ENCODE measurements around the gene NYAP2. TPM values are rescaled to one million over a fixed set of nuclear protein-coding genes. Genes with fewer than 3 reads are reported as not detected.

The NYAP2 gene
- total and polyA plus RNA-seq, 2 of the 4 experiments (the other 2 are of a cell fraction) = not detected

DNA sequence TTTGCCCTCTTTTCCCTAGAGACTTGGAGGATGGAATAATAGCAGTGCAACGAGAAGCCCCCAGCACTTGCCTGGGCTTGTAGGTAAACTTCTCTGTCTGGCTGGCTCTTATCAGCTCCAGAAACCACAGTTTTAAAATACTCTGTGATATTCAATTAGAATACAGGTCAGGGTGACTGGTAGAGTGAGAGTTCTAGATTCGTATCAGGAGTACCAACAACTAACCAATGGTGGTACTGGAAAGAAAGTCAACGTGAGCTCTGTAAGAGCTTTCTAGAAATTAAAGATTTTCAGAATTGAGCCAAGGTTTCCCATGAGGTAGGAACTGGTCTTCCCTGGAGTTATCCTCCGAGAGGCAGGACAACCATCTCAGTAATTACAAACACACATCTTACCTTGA, 216.9 kb downstream of the NYAP2 start:
- Histone ChIP-seq H3K79me1 (ENCODE audit: low read depth in 1 of 2, low read length in 2 of 2) (no peaks in the 10 kb centered on the region), H3K27me3 (ENCODE audit: control insufficient read depth, insufficient read depth, low read length) (no peaks in the 10 kb centered on the region; the same call in 1 of the 2 replicates), H3K4me2 (ENCODE audit: low read depth, low read length) (no peak overlapping the region), H2BK20ac (ENCODE audit: low read depth, low read length) (no peak overlapping the region), H3K4me1 (ENCODE audit: control insufficient read depth, insufficient read depth, low read length) (no peaks in the 10 kb centered on the region), H3K9me1 (ENCODE audit: insufficient read depth, low read length) (no peaks in the 10 kb centered on the region), H3K56ac (ENCODE audit: extremely low read depth, insufficient read depth, low read length) (no peak overlapping the region), H3K9me3 (ENCODE audit: control insufficient read depth, insufficient read depth, low read length) (no peaks in the 10 kb centered on the region), H2BK120ac (ENCODE audit: low read depth, low read length) (no peak overlapping the region), H3K27ac (ENCODE audit: insufficient read depth, low read length) (no peak overlapping the region), H2BK15ac (ENCODE audit: low read depth, low read length) (no peak overlapping the region), H2AFZ (replicated peaks; ENCODE audit: low read length, poor library complexity) (no peak overlapping the region), H3K23ac (ENCODE audit: low read depth, low read length) (no peak overlapping the region), H4K8ac (ENCODE audit: low read depth in 2 of 2, low read length in 2 of 2) (no peak overlapping the region), H3K18ac (ENCODE audit: low read depth, low read length) (no peak overlapping the region), H4K20me1 (ENCODE audit: insufficient read depth, low read length) (no peaks in the 10 kb centered on the region), H3K9ac (ENCODE audit: low read depth, low read length) (no peak overlapping the region), H3K4ac (ENCODE audit: low read depth, low read length) (no peak overlapping the region), H3K14ac (replicated peaks; ENCODE audit: low read depth, low read length) (no peak overlapping the region), H4K91ac (ENCODE audit: insufficient read depth, low read depth, low read length) (no peak overlapping the region), H2AK5ac (ENCODE audit: low read depth, low read length) (no peak overlapping the region), H2BK5ac (ENCODE audit: low read depth, low read length, poor library complexity, severe bottlenecking) (no peak overlapping the region), H3K4me3 (ENCODE audit: insufficient read depth, low read depth, low read length) (no peak overlapping the region), H2AK9ac (replicated peaks; ENCODE audit: low read depth, low read length, poor library complexity) (no peak overlapping the region), H4K5ac (ENCODE audit: low read depth, low read length) (no peak overlapping the region), H3K36me3 (ENCODE audit: control insufficient read depth, insufficient read depth, low read length) (no peaks in the 10 kb centered on the region)
- in situ Hi-C loops (cut with MboI; ENCODE audit: low sequenced_read_pairs) (no loop called here), intact Hi-C loops (cut with micrococcal nuclease) (no loop called here), dilution Hi-C loops (cut with HindIII; ENCODE audit: low sequenced_read_pairs, unreplicated experiment) (no loop called here)
- no TSS peak for BruUV-seq (replicated peaks)
- TF ChIP-seq RAD21 (IDR thresholded peaks at IDR 0.05; ENCODE audit: low read length) (no peak), RCOR1 (IDR thresholded peaks at IDR 0.05; ENCODE audit: insufficient replicate concordance, low read length) (no peak), CEBPB (IDR thresholded peaks at IDR 0.05; ENCODE audit: low read depth, low read length) (no peak), SMC3 (IDR thresholded peaks at IDR 0.05; ENCODE audit: low read depth, low read length) (no peak), NFE2L2 (IDR thresholded peaks at IDR 0.05; ENCODE audit: low read depth, low read length) (no peak), FOS (IDR thresholded peaks at IDR 0.05; ENCODE audit: low read depth, low read length) (no peak), MAFK (IDR thresholded peaks at IDR 0.05; ENCODE audit: low read depth, low read length) (no peak), BHLHE40 (IDR thresholded peaks at IDR 0.05; ENCODE audit: low read depth, low read length) (no peak), MAZ (IDR thresholded peaks at IDR 0.05; ENCODE audit: borderline replicate concordance, low read depth, low read length) (no peak), ELK1 (IDR thresholded peaks at IDR 0.05; ENCODE audit: borderline replicate concordance, low read depth, low read length) (no peak), POLR2A (IDR thresholded peaks at IDR 0.05; ENCODE audit: low read depth, low read length) (no peak), CHD1 (IDR thresholded peaks at IDR 0.05; ENCODE audit: low read depth, low read length) (no peak), RFX5 (IDR thresholded peaks at IDR 0.05; ENCODE audit: low read depth, low read length) (no peak), MXI1 (IDR thresholded peaks at IDR 0.05; ENCODE audit: borderline replicate concordance, low read depth, low read length) (no peak)
- TF ChIP-seq, protein P1, sequence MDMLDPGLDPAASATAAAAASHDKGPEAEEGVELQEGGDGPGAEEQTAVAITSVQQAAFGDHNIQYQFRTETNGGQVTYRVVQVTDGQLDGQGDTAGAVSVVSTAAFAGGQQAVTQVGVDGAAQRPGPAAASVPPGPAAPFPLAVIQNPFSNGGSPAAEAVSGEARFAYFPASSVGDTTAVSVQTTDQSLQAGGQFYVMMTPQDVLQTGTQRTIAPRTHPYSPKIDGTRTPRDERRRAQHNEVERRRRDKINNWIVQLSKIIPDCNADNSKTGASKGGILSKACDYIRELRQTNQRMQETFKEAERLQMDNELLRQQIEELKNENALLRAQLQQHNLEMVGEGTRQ (IDR thresholded peaks at IDR 0.05; ENCODE audit: low read depth, low read length) = no peak
- TF ChIP-seq, protein P2, sequence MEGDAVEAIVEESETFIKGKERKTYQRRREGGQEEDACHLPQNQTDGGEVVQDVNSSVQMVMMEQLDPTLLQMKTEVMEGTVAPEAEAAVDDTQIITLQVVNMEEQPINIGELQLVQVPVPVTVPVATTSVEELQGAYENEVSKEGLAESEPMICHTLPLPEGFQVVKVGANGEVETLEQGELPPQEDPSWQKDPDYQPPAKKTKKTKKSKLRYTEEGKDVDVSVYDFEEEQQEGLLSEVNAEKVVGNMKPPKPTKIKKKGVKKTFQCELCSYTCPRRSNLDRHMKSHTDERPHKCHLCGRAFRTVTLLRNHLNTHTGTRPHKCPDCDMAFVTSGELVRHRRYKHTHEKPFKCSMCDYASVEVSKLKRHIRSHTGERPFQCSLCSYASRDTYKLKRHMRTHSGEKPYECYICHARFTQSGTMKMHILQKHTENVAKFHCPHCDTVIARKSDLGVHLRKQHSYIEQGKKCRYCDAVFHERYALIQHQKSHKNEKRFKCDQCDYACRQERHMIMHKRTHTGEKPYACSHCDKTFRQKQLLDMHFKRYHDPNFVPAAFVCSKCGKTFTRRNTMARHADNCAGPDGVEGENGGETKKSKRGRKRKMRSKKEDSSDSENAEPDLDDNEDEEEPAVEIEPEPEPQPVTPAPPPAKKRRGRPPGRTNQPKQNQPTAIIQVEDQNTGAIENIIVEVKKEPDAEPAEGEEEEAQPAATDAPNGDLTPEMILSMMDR (conservative IDR thresholded peaks at IDR 0.05; ENCODE audit: low read depth, low read length) = no peak
- POLR2A ChIA-PET (ENCODE audit: unreplicated experiment) = no interaction called here
- CTCF ChIA-PET = no interaction called here
- no peak for ATAC-seq (ENCODE audit: low read depth)
- WGBS, 2 experiments (ENCODE audit: extremely low coverage in 2 of 2, insufficient read length in 1 of 2) = no CpG with 5 or more reads among the region's 4 CpGs
- DNase-seq = no peak
